ENCODE results near the gene RBMS1.

DNA sequence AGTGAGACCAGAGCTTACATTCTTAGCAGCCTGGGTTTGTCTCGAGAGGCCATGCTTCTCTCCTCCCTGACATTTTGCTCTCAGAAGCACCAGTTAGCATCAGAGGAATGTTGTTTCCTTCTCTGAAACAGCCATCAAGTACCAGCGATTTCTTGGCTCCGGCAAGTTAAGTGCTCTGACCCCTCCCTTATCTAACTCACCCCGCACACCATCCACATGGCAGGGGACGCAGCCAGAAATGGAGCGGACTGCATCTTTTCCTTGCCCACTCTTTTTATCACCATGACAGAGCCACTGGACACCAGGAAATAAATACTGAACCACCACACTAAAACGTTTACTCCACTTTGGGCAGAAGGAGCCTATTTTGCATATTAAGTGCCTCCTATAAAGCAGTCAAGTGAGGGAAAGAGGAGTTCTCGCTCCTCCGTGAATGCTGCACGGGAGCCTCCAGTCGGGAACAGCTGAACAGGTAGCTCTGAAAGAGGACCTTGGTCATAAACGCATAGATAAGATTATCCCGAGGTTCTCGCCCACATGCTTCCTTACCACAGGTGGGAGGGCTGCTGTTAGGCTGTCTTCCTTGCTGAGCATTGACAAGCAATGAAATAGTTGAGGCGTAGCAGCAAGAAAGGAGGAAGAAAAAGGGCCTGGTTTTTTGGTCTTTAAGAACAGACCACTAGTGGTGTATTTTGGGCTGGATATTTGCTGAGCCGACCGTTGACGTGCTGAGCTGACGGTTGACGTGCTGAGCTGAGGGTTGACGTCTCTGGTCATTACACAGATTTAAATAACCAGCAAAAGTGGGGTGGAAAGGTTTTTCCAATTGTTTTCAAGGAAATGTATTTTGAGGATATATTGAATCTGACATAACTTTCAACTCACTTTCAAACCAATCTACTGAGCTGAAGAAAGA is 222.2 kb downstream of the RBMS1 start:
- no peak for TF ChIP-seq CTCF (IDR thresholded peaks at IDR 0.05; ENCODE audit: low read depth, low read length)
- no peak for TF ChIP-seq EZH2phosphoT487 (IDR thresholded peaks at IDR 0.05; ENCODE audit: low read depth)

Measured in OCI-LY3 (cell line).